HUDEP-2 (cell line): ENCODE data around the gene PRR5L.
"Not testable (repeated sequence)": the region's sequence is repeated elsewhere in the genome, so short reads cannot be mapped to it uniquely, and the experiment has no call there.

Experiments
- DNase-seq, 76 experiments: peaks; one replicate each; lab custom pipeline; 2025; ENCODE audit not compliant: unreplicated experiment in 76 of 76; lab: John Stamatoyannopoulos, UW

The PRR5L gene

GRCh38 chr11:36317992-36318391 is 21.9 kb downstream of the PRR5L start:
- no peak for DNase-seq

GRCh38 chr11:36324956-36325355 is 28.9 kb downstream of the PRR5L start:
- DNase-seq = not testable (repeated sequence)

- DNase-seq = not testable (repeated sequence)
These were observed 29.3 kb downstream of the PRR5L start for GRCh38 chr11:36325403-36325802.

GRCh38 chr11:36326524-36327419 is 30.7 kb downstream of the PRR5L start:
- DNase-seq = no peak

- DNase-seq = no peak
These were observed 33.0 kb downstream of the PRR5L start for GRCh38 chr11:36328966-36329673.

- no peak for DNase-seq
These were observed 34.3 kb downstream of the PRR5L start for GRCh38 chr11:36330411-36330810.

- no peak for DNase-seq
These were observed 37.4 kb downstream of the PRR5L start for GRCh38 chr11:36333468-36333867.

GRCh38 chr11:36333897-36334296 is 37.8 kb downstream of the PRR5L start:
- DNase-seq = peak in 3 of 76 experiments; percentile 3 to 13 (median 7)

- DNase-seq = no peak
These were observed 43.8 kb downstream of the PRR5L start for GRCh38 chr11:36339888-36340287.

GRCh38 chr11:36340897-36341296 is 44.8 kb downstream of the PRR5L start:
- DNase-seq = no peak

GRCh38 chr11:36341915-36342314 is 45.8 kb downstream of the PRR5L start:
- no peak for DNase-seq

- no peak for DNase-seq
These were observed 46.2 kb downstream of the PRR5L start for GRCh38 chr11:36342327-36342726.

- DNase-seq = no peak
These were observed 47.3 kb downstream of the PRR5L start for GRCh38 chr11:36343436-36343835.

GRCh38 chr11:36345084-36345511 is 49.0 kb downstream of the PRR5L start:
- no peak for DNase-seq

GRCh38 chr11:36345535-36346141 is 49.5 kb downstream of the PRR5L start:
- DNase-seq = no peak

GRCh38 chr11:36346562-36347383 is 50.7 kb downstream of the PRR5L start:
- no peak for DNase-seq

GRCh38 chr11:36347384-36347906 is 51.4 kb downstream of the PRR5L start:
- DNase-seq = no peak

- DNase-seq = no peak
These were observed 53.5 kb downstream of the PRR5L start for GRCh38 chr11:36349351-36350136.

GRCh38 chr11:36350137-36350513 is 54.0 kb downstream of the PRR5L start:
- DNase-seq = no peak

- DNase-seq = peak in 1 of 76 experiments; percentile 3
These were observed 56.8 kb downstream of the PRR5L start for GRCh38 chr11:36352922-36353321.
